ENCODE measurements around the gene DNM3.

DNM3 gene

DNA sequence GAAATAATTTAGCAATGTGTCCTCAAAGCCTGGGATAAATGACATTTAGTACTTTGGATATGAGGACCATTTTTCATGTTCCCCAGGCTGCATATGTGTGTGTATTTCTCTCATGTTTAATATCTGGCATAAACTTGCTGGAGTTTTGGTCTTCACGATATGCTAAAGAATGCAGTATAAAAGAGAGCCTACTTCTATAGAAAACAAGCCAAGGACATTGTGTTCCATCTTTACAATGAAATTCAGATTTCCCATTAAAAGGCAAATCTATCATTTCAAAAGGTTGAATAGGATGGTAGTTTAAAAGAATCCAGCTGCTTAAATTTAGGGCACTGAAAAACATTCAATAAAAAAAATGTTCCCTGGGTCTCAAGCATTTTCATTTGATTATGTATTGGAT, 410.2 kb downstream of the DNM3 start:
- no peak for DNase-seq

- DNase-seq, result no peak
Measured at GRCh38 chr1:172252321-172252720, 411.0 kb downstream of the DNM3 start.

- DNase-seq, result no peak
Measured at GRCh38 chr1:172252958-172253357, 411.7 kb downstream of the DNM3 start.

GRCh38 chr1:172254521-172255222, 413.4 kb downstream of the DNM3 start:
- DNase-seq, result peak in 2 of 3 donors; percentile 22 to 24

DNA sequence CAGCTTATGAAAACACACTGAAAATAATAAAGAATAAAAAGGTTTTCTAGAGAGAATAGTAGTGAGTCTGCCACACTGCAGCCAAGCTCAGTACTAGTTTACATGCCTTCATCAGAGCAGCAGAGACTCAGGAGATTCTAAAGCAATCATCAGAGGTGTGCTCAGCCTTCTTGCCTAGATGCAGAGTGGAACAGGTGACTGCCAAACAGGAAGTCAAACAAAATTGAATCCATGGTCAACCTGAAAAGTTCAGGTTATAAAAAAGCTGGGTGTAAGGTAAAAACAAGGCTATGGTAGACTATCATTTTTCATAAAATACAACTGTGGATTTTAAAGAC, 413.9 kb downstream of the DNM3 start:
- no peak for DNase-seq

GRCh38 chr1:172265905-172266304, 424.6 kb downstream of the DNM3 start:
- DNase-seq, result no peak

DNA sequence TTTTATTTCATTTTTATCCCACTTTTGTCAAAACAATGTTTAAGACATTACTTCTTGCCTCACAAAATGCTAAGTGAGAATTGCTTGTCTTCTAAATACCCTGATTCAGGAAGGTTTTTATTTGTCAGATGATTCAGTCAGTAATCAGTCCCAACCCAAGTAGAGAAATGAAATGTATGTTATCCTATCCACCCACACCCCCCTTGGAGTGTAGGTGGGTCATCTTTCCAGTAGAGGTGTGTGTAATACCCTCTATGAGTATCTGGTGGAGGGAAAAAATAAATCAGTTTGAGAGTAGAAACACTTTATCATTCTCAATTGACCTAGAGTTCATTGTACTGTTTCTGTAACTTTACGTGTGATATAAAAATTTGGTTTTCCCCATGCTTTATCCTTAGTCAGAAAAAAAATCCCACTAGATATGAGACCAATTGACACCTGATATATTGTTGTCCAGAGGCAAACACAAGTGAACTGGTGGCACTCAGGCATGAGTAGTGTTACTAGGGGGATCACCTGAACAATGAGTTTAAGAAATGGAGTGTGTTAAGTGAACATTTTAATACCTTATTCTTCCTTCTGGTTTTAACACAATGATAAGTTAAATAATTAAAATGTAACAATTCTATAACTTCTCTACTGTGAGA, 425.4 kb downstream of the DNM3 start:
- DNase-seq, result no peak

DNA sequence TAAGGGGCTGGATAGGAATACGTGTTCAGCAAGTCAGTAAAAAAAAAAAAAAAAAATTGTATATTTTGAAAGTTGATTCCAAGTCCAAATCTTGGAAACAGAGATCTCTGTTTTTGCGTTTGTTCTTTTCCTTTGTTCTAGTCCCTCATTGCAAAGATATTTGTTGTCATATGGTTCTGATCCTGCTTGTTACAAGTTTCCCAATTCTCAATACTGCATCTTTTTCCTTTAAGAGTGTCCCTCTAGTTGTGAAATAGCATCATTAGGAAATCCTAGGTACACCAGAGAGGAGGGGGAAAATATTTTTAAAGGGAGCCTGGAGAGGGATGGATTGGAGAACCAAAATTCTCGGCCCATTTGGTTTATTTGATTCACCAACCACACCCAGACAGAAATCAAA, 426.9 kb downstream of the DNM3 start:
- DNase-seq, result no peak

DNA sequence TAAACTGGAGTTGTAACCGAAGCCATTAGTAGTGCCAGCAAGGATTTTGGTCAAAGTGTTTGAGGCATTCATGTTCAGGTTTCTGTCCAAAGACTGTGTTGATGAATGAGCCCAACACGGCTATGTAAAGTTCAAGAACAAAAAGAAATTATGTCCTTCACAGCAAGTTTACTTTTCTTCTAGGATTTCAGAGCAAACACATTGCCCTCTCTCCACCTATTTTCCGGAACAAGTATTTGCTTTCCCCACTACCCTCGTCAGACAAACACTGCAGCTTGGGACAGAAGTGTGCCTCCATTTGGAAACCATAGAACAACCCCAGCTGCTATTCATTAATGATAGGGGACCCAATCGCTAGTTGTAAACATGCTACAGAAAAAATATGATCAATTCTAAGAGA, 427.8 kb downstream of the DNM3 start:
- no peak for DNase-seq

DNA sequence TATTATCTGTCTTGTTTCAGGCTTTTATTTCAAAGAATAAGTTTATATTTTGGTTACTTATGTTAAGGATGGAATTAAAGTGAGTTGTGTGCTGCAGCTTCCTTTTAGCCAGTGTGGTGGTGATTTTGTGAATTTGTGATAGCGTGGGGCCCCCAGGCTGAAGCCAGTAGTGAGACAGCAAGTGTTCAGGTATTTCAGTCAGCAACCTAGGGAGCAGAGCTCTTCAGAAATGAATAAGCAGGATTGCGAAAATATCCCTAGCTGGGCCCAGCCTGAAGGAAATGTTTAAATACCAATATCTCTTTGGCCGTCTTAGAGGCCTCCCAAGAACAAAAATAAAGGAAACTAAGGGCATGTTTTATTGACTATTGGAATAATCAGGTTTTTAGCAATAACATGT, 428.3 kb downstream of the DNM3 start:
- no peak for DNase-seq

DNA sequence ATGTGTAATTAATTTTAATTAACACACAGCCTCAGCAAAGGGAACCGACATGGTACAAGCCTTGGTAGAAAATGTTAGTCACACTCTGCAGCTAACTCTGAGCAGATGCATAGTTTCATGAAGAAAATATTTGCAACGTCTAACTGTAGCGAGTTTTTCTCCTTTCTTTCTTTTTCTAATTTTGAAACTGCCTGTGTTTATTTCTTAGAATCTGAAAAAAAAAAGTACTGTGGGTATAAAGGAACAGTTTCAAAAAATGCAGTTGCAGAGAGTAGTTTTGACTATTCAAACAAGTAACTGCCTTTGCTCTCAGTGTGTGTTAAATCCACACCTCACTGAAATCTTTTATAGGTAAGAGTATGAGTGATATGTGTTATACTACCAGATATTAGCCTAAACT, 429.3 kb downstream of the DNM3 start:
- DNase-seq, result no peak

GRCh38 chr1:172272087-172272486, 430.8 kb downstream of the DNM3 start:
- no peak for DNase-seq

DNA sequence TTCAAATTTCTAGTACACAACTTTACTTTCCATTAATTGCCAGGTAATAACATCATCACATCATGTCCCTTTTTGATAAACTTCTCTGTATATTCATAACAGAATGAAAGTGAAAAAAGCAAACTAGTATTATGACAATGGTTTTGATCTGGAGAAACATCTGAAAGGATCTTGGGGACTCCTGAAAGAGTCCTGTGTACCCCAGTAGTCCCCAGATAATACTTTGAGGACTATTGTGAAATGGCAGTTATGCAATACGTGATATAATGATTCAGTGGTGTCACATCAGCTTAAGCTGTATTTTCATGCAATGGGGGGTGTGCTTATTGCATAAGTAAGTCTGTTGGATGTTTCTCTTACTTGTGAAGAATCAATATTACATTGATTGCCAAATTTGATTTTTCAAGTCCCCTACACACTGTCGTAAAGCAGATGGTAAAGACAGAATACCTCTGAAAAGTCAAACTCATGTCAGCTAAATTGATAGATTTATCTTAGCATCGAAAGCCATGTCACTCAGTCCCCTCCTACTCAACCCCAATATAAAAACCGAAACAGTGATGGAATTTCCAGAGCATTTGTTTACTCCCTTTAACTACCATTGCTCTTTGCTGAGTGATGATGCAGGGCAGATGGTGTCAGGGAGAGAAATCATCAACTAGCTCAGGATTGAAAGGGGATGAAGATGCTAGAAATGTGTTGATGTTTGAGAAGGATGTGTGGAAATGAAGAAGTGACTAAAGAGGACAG, 432.5 kb downstream of the DNM3 start:
- DNase-seq, result peak; percentile 6 to 48 (median 45)

GRCh38 chr1:172275478-172275877, 434.2 kb downstream of the DNM3 start:
- DNase-seq, result no peak

DNA sequence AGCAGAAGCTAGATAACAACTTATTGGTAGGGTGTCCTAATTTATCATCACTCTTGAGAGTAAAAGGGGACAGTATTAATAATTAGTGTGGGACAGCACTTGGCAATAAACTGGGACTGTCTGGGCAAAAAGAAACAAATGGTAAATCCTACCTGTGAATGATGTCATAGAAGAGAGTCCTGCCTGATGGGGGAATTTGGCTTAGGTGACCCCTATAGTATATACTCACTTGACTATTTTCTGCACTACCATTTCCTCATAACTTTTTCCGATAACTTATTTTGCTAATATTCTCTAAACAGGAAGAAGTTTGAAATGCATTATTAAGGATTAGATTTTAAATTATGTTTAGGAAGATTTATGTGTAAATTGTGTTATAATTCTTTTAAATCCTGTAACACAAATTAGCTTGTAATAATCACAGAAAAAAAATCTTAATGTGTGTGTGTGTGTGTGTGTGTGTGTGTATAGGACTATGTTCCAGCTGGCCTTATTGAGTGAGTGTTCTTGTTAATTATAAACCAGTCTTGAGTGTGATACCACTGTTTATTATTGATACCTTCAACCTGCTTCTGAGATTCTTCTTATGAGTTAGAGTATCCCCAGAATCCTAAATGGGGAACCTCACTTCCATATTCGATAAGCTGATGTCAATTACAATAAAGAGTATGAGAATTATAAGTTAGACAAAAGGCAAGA, 435.0 kb downstream of the DNM3 start:
- no peak for DNase-seq

DNA sequence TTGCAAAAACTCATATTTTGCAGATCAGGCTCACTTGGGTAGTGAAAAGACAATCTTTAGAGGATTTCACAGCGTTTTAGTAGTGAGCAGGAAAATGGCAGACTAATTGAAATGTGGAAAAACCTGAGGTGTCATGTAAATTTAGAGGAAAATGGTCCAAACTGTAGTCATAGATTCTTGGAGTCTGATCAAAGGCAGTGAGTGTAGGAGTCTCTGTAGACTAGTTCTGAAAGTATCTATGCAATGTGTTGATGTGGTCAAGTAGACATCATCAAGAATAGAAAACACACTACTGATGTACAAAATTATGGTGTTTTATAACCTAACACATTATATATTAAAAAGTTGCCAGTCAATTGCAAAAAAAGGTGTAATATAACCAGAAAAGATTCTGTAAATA, 436.0 kb downstream of the DNM3 start:
- DNase-seq, result no peak

DNA sequence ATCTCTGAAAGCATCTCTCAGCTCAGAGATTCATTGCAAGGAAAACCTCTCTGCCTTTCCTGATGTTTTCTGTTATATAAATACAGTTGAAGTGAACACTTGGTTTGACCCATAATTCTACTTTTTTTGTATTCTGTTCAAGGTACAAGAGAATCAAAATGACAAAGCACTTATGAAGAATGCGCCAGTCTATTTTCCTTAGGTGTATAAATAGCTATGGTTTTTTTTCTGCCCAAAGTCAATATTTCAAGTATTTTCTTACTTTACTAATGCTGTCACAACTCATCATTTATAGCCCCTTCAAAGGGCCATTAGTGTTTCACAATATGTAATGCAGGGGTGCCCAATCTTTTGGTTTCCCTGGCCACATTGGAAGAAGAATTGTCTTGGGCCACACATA, 436.7 kb downstream of the DNM3 start:
- DNase-seq, result no peak

DNA sequence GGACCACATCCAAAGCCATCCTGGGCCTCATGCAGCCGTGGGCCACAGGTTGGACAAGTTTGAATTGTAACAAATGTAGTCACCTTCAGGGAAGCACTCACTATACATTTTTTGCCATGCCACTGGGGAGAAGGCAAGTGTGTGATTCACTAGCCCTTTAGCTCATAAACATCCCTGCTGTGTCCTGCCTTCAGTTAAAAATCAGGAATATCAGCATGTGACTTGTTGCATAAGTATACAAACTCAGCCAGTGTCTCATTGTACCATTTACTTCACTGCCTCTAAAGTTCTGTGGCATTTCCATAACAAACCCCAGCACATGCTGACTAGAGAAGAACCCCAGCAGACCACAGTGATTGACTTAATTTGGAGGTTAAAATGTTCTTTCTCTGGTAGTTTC, 437.2 kb downstream of the DNM3 start:
- peak in 1 of 3 donors; percentile 14 for DNase-seq

- peak in 1 of 3 donors; percentile 17 for DNase-seq
Measured at GRCh38 chr1:172279939-172280636, 438.8 kb downstream of the DNM3 start.

- no peak for DNase-seq
Measured at GRCh38 chr1:172283766-172284165, 442.5 kb downstream of the DNM3 start.

GRCh38 chr1:172286629-172287076, 445.4 kb downstream of the DNM3 start:
- peak; percentile 11 to 28 (median 20) for DNase-seq

GRCh38 chr1:172287208-172287607, 445.9 kb downstream of the DNM3 start:
- peak; percentile 34 to 55 (median 37) for DNase-seq

GRCh38 chr1:172288581-172288980, 447.3 kb downstream of the DNM3 start:
- no peak for DNase-seq

All from suppressor macrophage treated with lipopolysaccharide for 1 hour (primary cell).